ENCODE results near the gene RNH1. TPM values are rescaled to one million over a fixed set of nuclear protein-coding genes. Genes with fewer than 3 reads are reported as not detected.

Gene RNH1
- total RNA-seq, 1 donor from 2014 or later = 649 TPM

DNA sequence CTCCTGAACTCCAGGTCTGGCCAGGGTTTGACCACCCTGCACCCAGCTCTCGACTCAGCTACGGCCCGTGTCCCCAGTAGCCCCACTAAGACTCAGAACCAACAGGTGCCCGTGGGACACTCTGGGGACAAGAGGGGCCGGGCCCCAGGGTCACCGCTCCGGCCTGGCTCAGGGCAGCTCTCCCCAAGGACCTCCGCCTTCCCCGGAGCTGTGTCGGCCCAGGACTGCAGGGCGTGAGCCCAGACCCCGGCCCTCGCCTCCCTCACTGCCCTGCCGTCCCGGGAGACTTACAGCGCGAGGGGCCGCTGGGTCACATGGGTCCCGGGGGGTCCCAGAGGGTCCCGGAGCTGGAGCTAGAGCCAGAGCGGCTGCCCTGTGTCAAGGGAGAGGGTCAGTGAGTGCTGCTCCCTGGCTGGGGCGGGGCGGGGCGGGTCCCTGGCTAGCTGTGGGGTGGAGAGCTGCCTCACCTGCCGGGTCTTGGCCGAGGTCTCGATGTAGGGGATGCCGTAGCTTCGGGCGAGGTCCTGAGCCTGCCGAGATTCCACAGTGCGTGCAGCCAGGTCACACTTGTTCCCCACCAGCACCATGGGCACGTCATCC, 26.0 kb upstream of the RNH1 start:
- H3K27ac ChIP-seq = no peak overlapping the region
- no peak overlapping the region for H3K4me3 ChIP-seq
- intact Hi-C loops (cut with DNase I) = no loop called here
- DNase-seq (ENCODE audit: low spot score in 2 of 2) = no peak
- H3K27me3 ChIP-seq = no peaks in the 10 kb centered on the region
- H3K9me3 ChIP-seq = no peaks in the 10 kb centered on the region
- TF ChIP-seq, protein P1, sequence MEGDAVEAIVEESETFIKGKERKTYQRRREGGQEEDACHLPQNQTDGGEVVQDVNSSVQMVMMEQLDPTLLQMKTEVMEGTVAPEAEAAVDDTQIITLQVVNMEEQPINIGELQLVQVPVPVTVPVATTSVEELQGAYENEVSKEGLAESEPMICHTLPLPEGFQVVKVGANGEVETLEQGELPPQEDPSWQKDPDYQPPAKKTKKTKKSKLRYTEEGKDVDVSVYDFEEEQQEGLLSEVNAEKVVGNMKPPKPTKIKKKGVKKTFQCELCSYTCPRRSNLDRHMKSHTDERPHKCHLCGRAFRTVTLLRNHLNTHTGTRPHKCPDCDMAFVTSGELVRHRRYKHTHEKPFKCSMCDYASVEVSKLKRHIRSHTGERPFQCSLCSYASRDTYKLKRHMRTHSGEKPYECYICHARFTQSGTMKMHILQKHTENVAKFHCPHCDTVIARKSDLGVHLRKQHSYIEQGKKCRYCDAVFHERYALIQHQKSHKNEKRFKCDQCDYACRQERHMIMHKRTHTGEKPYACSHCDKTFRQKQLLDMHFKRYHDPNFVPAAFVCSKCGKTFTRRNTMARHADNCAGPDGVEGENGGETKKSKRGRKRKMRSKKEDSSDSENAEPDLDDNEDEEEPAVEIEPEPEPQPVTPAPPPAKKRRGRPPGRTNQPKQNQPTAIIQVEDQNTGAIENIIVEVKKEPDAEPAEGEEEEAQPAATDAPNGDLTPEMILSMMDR (IDR thresholded peaks at IDR 0.05) = no peak
- peaks cover 13 to 26% of the 10 kb centered on the region in 2 donors for H3K4me1 ChIP-seq
- peaks cover 23 to 27% of the 10 kb centered on the region in 2 donors for H3K36me3 ChIP-seq

DNA sequence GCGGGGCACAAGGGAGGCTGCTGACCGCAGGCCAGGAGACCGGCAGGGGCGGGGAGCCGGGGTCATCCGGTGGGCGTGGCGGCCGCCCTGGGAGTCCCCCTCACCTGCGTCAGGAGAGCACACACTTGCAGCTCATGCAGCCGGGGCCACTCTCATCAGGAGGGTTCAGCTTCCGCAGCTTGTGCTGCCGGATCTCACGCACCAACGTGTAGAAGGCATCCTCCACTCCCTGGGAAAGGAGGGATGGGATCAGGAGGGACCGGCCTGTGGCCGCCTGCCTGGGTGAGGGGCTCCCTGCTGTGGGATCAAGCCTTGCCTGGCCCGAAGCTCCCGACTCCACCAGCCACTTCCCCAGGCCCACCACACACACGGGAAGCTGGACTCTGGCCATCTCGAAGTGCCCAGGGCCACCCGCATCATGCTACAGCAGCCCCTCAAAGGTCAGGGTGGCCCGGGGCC, 25.5 kb upstream of the RNH1 start:
- Histone ChIP-seq H3K36me3 (peaks cover 23 to 27% of the 10 kb centered on the region in 2 donors), H3K27me3 (no peaks in the 10 kb centered on the region), H3K4me1 (peaks cover 13 to 26% of the 10 kb centered on the region in 2 donors), H3K4me3 (no peak overlapping the region), H3K9me3 (no peaks in the 10 kb centered on the region), H3K27ac (no peak overlapping the region)
- intact Hi-C loops (cut with DNase I) = no loop called here
- TF ChIP-seq, protein P1 (IDR thresholded peaks at IDR 0.05) = no peak
- DNase-seq (ENCODE audit: low spot score in 2 of 2) = no peak

DNA sequence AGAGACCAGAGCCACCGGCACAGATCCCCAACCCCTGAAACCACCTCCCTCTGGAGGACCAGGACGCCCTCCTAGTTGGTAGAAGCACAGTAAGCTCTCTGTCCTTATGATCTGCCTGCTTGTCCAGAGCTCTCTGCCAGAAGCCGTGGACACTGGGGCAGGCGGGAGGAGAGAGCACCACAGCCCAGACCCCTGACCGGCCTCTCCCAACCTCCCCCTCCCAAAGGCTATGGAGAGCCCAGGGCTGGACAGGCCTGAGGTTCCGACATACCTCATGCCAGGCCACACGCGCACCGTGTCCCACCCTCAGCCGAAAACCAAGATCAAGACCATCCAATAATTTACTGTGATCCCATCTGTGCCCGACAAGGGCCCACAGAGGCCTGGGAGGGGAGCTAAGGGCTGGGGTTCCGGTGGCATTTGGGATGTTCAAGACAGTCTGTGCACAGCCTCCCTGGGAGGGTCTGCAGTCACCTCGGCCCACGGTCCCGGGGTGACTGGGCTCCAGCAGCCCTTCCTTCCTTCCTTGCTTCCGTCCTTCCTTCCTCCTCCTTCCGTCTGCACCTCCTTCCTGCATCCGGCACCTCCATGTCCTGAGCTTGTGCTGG, 25.0 kb upstream of the RNH1 start:
- H3K4me3 ChIP-seq = no peak overlapping the region
- intact Hi-C loops (cut with DNase I) = no loop called here
- no peaks in the 10 kb centered on the region for H3K9me3 ChIP-seq
- peaks cover 23 to 27% of the 10 kb centered on the region in 2 donors for H3K36me3 ChIP-seq
- no peaks in the 10 kb centered on the region for H3K27me3 ChIP-seq
- TF ChIP-seq, protein P1 (IDR thresholded peaks at IDR 0.05) = no peak
- no peak overlapping the region for H3K27ac ChIP-seq
- peaks cover 13 to 21% of the 10 kb centered on the region in 2 donors for H3K4me1 ChIP-seq
- DNase-seq (ENCODE audit: low spot score in 2 of 2) = no peak

DNA sequence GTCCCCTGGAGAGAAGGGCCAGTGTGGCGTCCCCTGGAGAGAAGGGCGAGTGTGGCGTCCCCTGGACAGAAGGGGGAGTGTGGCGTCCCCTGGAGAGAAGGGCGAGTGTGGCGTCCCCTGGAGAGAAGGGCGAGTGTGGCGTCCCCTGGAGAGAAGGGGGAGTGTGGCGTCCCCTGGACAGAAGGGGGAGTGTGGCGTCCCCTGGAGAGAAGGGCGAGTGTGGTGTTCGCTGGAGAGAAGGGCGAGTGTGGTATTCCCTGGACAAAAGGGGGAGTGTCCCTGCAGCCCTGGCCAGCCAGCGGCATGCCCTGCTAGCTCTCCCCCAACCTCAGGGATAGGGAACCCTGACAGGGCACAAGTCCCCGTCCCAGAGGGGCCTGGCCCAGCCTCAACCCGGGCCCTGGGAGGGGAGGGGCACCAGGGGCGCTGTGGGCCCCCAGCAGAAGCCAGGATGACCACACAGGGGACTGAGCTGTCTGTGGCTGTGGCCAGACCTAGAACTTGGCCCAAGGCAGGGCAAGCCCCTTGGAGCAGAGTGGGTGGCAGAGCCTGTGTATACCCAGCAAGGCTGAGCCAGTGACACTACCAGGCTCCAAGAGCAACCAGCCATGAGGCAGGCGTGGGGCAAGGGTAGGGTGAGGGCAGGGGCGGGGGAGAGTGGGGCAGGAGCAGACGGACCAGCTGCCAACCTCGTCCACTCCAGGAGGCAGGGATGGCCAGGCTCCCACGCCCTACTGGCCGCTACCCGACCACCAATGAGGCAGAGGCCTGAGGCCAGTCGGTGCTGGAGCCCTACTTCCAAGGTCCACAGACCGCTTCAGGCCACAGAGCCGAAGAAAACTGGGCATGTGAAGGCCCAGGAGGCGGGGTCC, 24.2 kb upstream of the RNH1 start:
- DNase-seq (ENCODE audit: low spot score in 2 of 2) = no peak
- no peaks in the 10 kb centered on the region for H3K9me3 ChIP-seq
- intact Hi-C loops (cut with DNase I) = no loop called here
- H3K4me1 ChIP-seq = peaks cover 6 to 15% of the 10 kb centered on the region in 2 donors
- no peak overlapping the region for H3K4me3 ChIP-seq
- H3K27me3 ChIP-seq = no peaks in the 10 kb centered on the region
- H3K27ac ChIP-seq = no peak overlapping the region
- TF ChIP-seq, protein P1 (IDR thresholded peaks at IDR 0.05) = no peak
- H3K36me3 ChIP-seq = peaks cover 23 to 27% of the 10 kb centered on the region in 2 donors

DNA sequence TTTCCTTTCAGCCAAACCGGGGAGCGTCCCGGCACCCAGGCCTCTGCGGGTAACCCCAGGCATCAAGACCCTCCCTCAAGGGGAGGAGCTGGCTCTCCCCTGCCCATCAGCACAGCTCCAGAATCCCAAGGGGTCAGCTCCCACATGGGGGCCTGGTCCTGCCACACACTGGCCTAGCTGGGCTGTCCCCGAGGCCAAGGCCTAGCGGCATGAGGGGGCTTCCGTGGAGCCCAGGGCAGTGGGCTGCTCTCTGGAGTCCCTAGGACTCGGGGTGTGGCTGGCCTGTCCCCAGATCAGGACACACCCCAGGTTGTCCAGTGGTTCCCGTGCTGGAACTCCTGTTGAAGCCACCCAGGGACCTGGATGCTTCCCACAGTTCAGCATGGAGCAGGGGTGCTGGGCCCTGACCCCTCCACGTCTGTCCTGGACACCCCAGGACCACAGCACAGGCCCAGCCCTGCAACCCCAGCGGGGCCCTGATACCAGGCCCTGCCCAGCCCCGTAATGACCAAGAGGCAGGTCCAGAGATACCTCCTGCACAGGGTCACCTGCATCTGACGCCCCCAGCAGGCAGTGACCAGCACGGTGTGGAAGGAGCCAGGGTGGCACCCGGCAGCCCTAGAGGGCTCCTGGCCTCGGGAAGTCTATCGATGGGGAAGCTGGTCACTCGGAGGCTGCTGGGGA, 22.8 kb upstream of the RNH1 start:
- Histone ChIP-seq H3K27ac (no peak overlapping the region), H3K27me3 (no peaks in the 10 kb centered on the region), H3K9me3 (no peaks in the 10 kb centered on the region), H3K4me1 (peaks cover 6 to 12% of the 10 kb centered on the region in 2 donors), H3K4me3 (no peak overlapping the region), H3K36me3 (peaks cover 23 to 27% of the 10 kb centered on the region in 2 donors)
- TF ChIP-seq, protein P1 (IDR thresholded peaks at IDR 0.05) = no peak
- intact Hi-C loops (cut with DNase I) = no loop called here
- peak in 1 of 2 donors; percentile 56 for DNase-seq (ENCODE audit: low spot score in 2 of 2)
